Neural cell (in vitro differentiated cells): Measurements from ENCODE around the gene AP3D1.
A peak's percentile ranks its signal among the peaks of the same experiment; 100 is the strongest.

Source experiments
- CTCF ChIP-seq: fragments of 450-650 bp; IDR thresholded peaks from 2 replicates; pipeline ENCODE4 v1.5.1; 2014; ENCODE audit warnings: antibody characterized with exemption, mild to moderate bottlenecking, moderate library complexity; ENCODE audit not compliant: poor library complexity, severe bottlenecking
- EP300 ChIP-seq: fragments of 450-650 bp; conservative IDR thresholded peaks from 2 replicates; pipeline ENCODE4 v1.6.1; 2014; ENCODE audit warnings: antibody characterized with exemption, mild to moderate bottlenecking, moderate library complexity; ENCODE audit not compliant: poor library complexity, severe bottlenecking
- EZH2 ChIP-seq: fragments of 200-600, 300-800 bp; shearing (Covaris generic), sonication (generic); IDR thresholded peaks from 2 replicates; pipeline ENCODE4 v1.6.1; 2014; ENCODE audit warnings: antibody characterized with exemption, low read length, borderline replicate concordance, mild to moderate bottlenecking; ENCODE audit not compliant: insufficient read depth, poor library complexity, severe bottlenecking
- MXI1 ChIP-seq: fragments of 450-650 bp; conservative IDR thresholded peaks from 2 replicates; pipeline ENCODE4 v1.6.1; 2014; ENCODE audit warnings: antibody characterized with exemption, mild to moderate bottlenecking; ENCODE audit not compliant: poor library complexity, severe bottlenecking
- POLR2AphosphoS5 ChIP-seq: IDR thresholded peaks from 2 replicates; pipeline ENCODE4 v1.6.1; 2012
- RAD21 ChIP-seq: fragments of 450-650 bp; conservative IDR thresholded peaks from 2 replicates; pipeline ENCODE4 v1.6.1; 2014; ENCODE audit warnings: antibody characterized with exemption, mild to moderate bottlenecking, moderate library complexity
- REST ChIP-seq: IDR thresholded peaks from 2 replicates; pipeline ENCODE4 v1.6.1; 2012; ENCODE audit warnings: borderline replicate concordance
- TAF1 ChIP-seq: IDR thresholded peaks from 2 replicates; pipeline ENCODE4 v1.6.1; 2012; ENCODE audit warnings: low read depth

GRCh38 chr19:2096034-2096479 is 55.3 kb downstream of the AP3D1 start, which contains the start of gene MOB3A:
- TF ChIP-seq CTCF = peak; percentile 71
- no peak for TF ChIP-seq TAF1
- TF ChIP-seq POLR2AphosphoS5 = peak; percentile 84
- TF ChIP-seq RAD21 = peak; percentile 47
- no peak for TF ChIP-seq EP300
- TF ChIP-seq MXI1 = peak; percentile 83
- TF ChIP-seq EZH2 = no peak
- TF ChIP-seq REST = no peak
